ENCODE measurements around the gene SLC39A7.

GRCh38 chr6:33166811-33167210 is 33.9 kb upstream of the SLC39A7 start:
- TF ChIP-seq CTCF (conservative IDR thresholded peaks at IDR 0.05; ENCODE audit: low read depth, low read length): no peak
- TF ChIP-seq EZH2 (IDR thresholded peaks at IDR 0.05; ENCODE audit: low read length, unreplicated experiment): no peak
- no peak for TF ChIP-seq EZH2phosphoT487 (IDR thresholded peaks at IDR 0.05; ENCODE audit: borderline replicate concordance, low read length)
